HepG2 (cell line): ENCODE data around the gene AAMP. TPM values are rescaled to one million over a fixed set of nuclear protein-coding genes. Genes with fewer than 3 reads are reported as not detected.

Experiments
- EP300 ChIP-seq, 3 experiments: sonication (generic) in 1 of 3; formaldehyde crosslinking in 1 of 3; IDR thresholded peaks; 2 replicates each; pipeline versions ENCODE4 v1.5.1 to v1.6.1; 2011 to 2020; ENCODE audit warnings: low read depth in 2 of 3, low read length in 2 of 3, borderline replicate concordance in 1 of 3, improper control_type of control experiment in 1 of 3, mild to moderate bottlenecking in 1 of 3, missing genetic modification reagents in 1 of 3, moderate library complexity in 1 of 3
- HNF4G ChIP-seq, 2 experiments: sonication (generic) in 1 of 2; formaldehyde crosslinking in 1 of 2; IDR thresholded peaks; 2 replicates each; pipeline versions ENCODE4 v1.4.0 to v1.6.1; 2011 to 2020; ENCODE audit warnings: borderline replicate concordance in 2 of 2, low read depth in 2 of 2, mild to moderate bottlenecking in 2 of 2, low read length in 1 of 2, missing genetic modification reagents in 1 of 2, moderate library complexity in 1 of 2
- MTA3 ChIP-seq: sonication (generic); formaldehyde crosslinking; IDR thresholded peaks from 2 replicates; pipeline ENCODE4 v1.4.0; 2020; ENCODE audit warnings: missing genetic modification reagents
- NCOA5 ChIP-seq: sonication (generic); formaldehyde crosslinking; IDR thresholded peaks from 2 replicates; pipeline ENCODE4 v1.4.0; 2020; ENCODE audit warnings: missing genetic modification reagents
- SNAPC4 ChIP-seq: sonication (generic); formaldehyde crosslinking; IDR thresholded peaks from 2 replicates; pipeline ENCODE4 v1.4.0; 2020; ENCODE audit warnings: mild to moderate bottlenecking, missing genetic modification reagents
- SOX6 ChIP-seq, 2 experiments: fragments of 450-650 bp in 1 of 2; sonication (generic) in 1 of 2; formaldehyde crosslinking in 1 of 2; IDR thresholded peaks; 2 replicates each; pipeline versions ENCODE4 v1.4.0 to v1.6.1; 2017 to 2020; ENCODE audit warnings: antibody characterized with exemption in 1 of 2, mild to moderate bottlenecking in 1 of 2, missing genetic modification reagents in 1 of 2
- ZBTB42 ChIP-seq: sonication (generic); formaldehyde crosslinking; IDR thresholded peaks from 2 replicates; pipeline ENCODE4 v1.5.0; 2020; ENCODE audit warnings: mild to moderate bottlenecking, missing genetic modification reagents
- ZNF142 ChIP-seq: sonication (generic); formaldehyde crosslinking; IDR thresholded peaks from 2 replicates; pipeline ENCODE4 v1.4.0; 2020; ENCODE audit warnings: missing genetic modification reagents
- ZNF274 ChIP-seq: sonication (generic); formaldehyde crosslinking; IDR thresholded peaks from 2 replicates; pipeline ENCODE4 v1.5.1; 2020; ENCODE audit warnings: mild to moderate bottlenecking, missing genetic modification reagents
- ZNF430 ChIP-seq: sonication (generic); formaldehyde crosslinking; IDR thresholded peaks from 2 replicates; pipeline ENCODE4 v1.9.0; 2021; ENCODE audit warnings: mild to moderate bottlenecking, missing genetic modification reagents
- ZNF451 ChIP-seq: sonication (generic); formaldehyde crosslinking; IDR thresholded peaks from 2 replicates; pipeline ENCODE4 v1.5.0; 2020; ENCODE audit warnings: mild to moderate bottlenecking, missing genetic modification reagents
- ZNF512B ChIP-seq: sonication (generic); formaldehyde crosslinking; IDR thresholded peaks from 2 replicates; pipeline ENCODE4 v1.5.1; 2020; ENCODE audit warnings: missing genetic modification reagents, mild to moderate bottlenecking, borderline replicate concordance
- ZNF7 ChIP-seq: IDR thresholded peaks from 2 replicates; pipeline ENCODE4 v1.6.1; 2016; ENCODE audit warnings: missing biosample characterization, missing genetic modification reagents
- ZNF879 ChIP-seq: sonication (generic); formaldehyde crosslinking; IDR thresholded peaks from 2 replicates; pipeline ENCODE4 v1.8.1; 2023; ENCODE audit warnings: missing genetic modification reagents
- polyA plus RNA-seq, 8 experiments: library from polyadenylated mRNA; depleted of rRNA in 3 of 8; stranded (reverse) in 7 of 8; unstranded in 1 of 8; fragments of >200 nt; fragmentation: Illumina TruSeq in 4 of 8; extraction: Trizol in 4 of 8; gene quantifications; 2 replicates each; pipeline versions ENCODE4 v1.2.1 to v1.2.3, GENCODE V29; 2011 to 2016; ENCODE audit warnings: low read depth in 4 of 8, missing spikeins in 1 of 8, mixed read lengths in 1 of 8; ENCODE audit not compliant: insufficient read depth in 1 of 8
- total RNA-seq, 5 experiments: library from RNA; depleted of rRNA; stranded (reverse); fragments of >200 nt; fragmentation: Illumina TruSeq; extraction: Trizol; gene quantifications; 2 replicates each; pipeline ENCODE4 v1.2.3, GENCODE V29; 2016; ENCODE audit warnings: low read depth in 1 of 5

Gene AAMP
- total and polyA plus RNA-seq, 2 of the 13 experiments (the other 11 are each of a cell fraction or from before 2014, with no cell fraction given): 110 to 186 TPM

- no peak for TF ChIP-seq SNAPC4
- peak; percentile 31; the same call in 1 of the 2 replicates for TF ChIP-seq ZNF7 (CRISPR knock-in tag)
- TF ChIP-seq ZNF430: no peak
- no peak for TF ChIP-seq SOX6 (IDR thresholded peaks at IDR 0.05)
- no peak for TF ChIP-seq SOX6 (CRISPR knock-in tag; IDR thresholded peaks at IDR 0.05)
- no peak for TF ChIP-seq NCOA5
- TF ChIP-seq ZNF879: no peak
- TF ChIP-seq MTA3 (CRISPR knock-in tag): no peak
- no peak for TF ChIP-seq ZBTB42 (CRISPR knock-in tag)
- TF ChIP-seq HNF4G (IDR thresholded peaks at IDR 0.05; ENCODE audit: borderline replicate concordance, low read depth, low read length): peak; percentile 84
- peak; percentile 82 for TF ChIP-seq HNF4G (CRISPR knock-in tag; IDR thresholded peaks at IDR 0.05; ENCODE audit: borderline replicate concordance, low read depth)
- no peak for TF ChIP-seq ZNF142 (CRISPR knock-in tag)
- no peak for TF ChIP-seq ZNF274 (CRISPR knock-in tag)
- no peak for TF ChIP-seq EP300 (IDR thresholded peaks at IDR 0.05; ENCODE audit: low read depth in 2 of 2, low read length in 2 of 2)
- no peak for TF ChIP-seq EP300 (CRISPR knock-in tag; IDR thresholded peaks at IDR 0.05; ENCODE audit: borderline replicate concordance)
- TF ChIP-seq ZNF451 (CRISPR knock-in tag): no peak; the same call in 1 of the 2 replicates
- TF ChIP-seq ZNF512B: peak; percentile 45; the same call in 1 of the 2 replicates
Observed at GRCh38 chr2:218284106-218284811, 14.3 kb upstream of the AAMP start (continued).
